MM.1S (cell line): ENCODE data around the gene BRIP1.

Experiments
- EZH2 ChIP-seq: fragments of 300-600 bp; sonication (generic); optimal IDR thresholded peaks from 2 replicates; pipeline ENCODE3; 2017; ENCODE audit warnings: low read depth, mild to moderate bottlenecking, antibody characterized with exemption, low read length, mixed read lengths
- TF ChIP-seq, protein P1 (sequence below): fragments of 300-600 bp; sonication (generic); IDR thresholded peaks from 2 replicates; pipeline ENCODE4 v1.5.1; 2016; ENCODE audit warnings: antibody characterized with exemption, low read length, mixed read lengths

DNA sequence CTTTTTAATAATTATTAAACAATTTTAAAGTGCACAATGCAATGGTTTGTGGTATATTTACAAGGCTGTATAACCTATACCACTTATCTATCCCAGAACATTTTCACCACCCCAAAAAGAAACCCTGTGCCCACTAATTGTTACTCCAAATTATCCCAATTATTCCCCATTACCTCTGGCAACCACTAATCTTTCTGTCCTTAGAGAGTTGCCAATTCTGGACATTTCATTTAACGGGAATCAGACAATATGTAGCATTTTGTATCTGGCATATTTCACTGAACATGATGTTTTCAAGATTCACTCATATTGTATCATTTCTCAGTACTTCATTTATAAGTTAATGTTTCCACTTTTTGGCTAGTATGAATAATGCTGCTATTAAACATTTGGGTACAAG, 169.2 kb downstream of the BRIP1 start:
- TF ChIP-seq, protein P1, sequence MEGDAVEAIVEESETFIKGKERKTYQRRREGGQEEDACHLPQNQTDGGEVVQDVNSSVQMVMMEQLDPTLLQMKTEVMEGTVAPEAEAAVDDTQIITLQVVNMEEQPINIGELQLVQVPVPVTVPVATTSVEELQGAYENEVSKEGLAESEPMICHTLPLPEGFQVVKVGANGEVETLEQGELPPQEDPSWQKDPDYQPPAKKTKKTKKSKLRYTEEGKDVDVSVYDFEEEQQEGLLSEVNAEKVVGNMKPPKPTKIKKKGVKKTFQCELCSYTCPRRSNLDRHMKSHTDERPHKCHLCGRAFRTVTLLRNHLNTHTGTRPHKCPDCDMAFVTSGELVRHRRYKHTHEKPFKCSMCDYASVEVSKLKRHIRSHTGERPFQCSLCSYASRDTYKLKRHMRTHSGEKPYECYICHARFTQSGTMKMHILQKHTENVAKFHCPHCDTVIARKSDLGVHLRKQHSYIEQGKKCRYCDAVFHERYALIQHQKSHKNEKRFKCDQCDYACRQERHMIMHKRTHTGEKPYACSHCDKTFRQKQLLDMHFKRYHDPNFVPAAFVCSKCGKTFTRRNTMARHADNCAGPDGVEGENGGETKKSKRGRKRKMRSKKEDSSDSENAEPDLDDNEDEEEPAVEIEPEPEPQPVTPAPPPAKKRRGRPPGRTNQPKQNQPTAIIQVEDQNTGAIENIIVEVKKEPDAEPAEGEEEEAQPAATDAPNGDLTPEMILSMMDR, result no peak
- TF ChIP-seq EZH2, result no peak
